RCC 7860 (cell line): ENCODE measurements around the gene SLC23A2.
"Not testable (repeated sequence)": the region's sequence is repeated elsewhere in the genome, so short reads cannot be mapped to it uniquely, and the experiment has no call there.

Source experiments
- DNase-seq: peaks from one replicate; pipeline ENCODE4 v3.0.0-alpha.2; 2015; ENCODE audit warnings: low spot score
- FAIRE-seq: peaks from 2 replicates; lab custom pipeline; 2012; peaks lifted over from hg19 to GRCh38; lab: Jason Lieb, UNC

SLC23A2 gene

DNA sequence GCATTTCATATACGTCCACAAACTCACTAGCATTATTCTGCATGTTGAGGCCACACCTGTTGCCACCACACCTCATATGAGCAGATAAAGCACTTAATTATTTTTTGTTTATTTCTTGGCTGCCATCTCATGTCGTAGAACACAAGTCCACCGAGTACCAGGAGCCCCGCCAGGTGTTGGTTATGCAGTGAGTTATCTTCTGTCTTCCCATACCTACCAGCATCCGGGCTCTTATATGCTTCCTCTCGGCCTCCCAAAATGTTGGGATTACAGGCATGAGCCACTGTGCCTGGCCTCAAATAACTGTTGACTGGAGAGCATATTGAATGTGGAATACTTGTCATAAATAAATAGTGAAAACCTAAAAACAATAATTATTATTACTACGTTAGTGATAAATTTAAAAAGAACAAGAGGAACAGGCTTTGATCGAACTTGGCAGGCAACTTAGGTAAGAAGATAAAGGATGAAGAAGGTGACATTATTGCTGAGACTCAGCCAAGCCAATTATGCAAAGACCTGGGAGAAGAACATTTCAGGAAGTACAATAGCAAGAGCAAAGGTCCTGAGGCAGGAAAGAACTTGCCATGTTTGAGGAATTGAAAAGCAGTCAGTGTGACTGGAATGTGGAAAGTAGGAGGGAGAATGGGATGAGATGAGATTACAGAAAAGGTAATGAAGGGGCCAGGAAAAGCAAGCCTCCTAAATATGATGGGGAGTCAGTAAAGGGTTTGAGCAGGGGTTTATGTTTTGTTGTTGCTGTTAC is 12.6 kb upstream of the SLC23A2 start:
- no peak for FAIRE-seq
- DNase-seq = no peak

DNA sequence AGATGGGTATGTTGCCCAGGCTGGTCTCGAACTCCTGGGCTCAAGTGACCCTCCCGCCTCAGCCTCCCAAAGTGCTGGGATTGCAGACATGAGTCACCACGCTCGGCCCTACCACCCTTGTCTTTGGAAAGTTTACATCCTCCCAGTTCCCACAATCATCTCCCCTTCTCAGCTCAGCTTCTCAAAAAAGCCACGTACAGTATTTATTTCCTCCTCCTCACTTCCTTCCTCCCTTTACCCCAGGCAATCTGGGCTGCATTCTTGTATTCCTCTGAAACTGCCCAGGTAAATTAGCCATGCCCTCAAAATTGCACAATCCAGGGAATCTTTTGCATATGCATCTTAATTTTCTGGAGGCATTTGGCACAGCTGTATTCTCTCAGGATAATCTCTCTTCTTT is 7.4 kb upstream of the SLC23A2 start:
- FAIRE-seq = no peak
- no peak for DNase-seq

GRCh38 chr20:5005326-5005725 is 4.0 kb upstream of the SLC23A2 start:
- no peak for FAIRE-seq
- no peak for DNase-seq

DNA sequence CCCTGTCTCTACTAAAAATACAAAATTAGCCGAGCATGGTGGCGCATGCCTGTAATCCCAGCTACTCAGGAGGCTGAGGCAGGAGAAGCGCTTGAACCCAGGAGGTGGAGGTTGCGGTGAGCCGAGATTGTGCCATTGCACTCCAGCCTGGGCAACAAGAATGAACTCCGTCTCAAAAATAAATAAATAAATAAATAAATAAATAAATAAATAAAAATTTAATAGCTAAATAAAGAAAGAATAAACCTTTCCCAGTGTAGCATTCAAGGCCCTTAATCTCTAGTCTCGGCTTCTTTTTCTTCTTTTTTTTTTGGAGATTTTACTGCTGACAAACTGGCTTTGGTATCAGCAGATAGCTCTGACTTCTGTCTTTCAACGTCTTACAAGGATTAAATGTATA is 3.5 kb upstream of the SLC23A2 start:
- not testable (repeated sequence) for DNase-seq, FAIRE-seq

- DNase-seq (no peak), FAIRE-seq (no peak)
These were observed 2.3 kb upstream of the SLC23A2 start for GRCh38 chr20:5003626-5004025.

DNA sequence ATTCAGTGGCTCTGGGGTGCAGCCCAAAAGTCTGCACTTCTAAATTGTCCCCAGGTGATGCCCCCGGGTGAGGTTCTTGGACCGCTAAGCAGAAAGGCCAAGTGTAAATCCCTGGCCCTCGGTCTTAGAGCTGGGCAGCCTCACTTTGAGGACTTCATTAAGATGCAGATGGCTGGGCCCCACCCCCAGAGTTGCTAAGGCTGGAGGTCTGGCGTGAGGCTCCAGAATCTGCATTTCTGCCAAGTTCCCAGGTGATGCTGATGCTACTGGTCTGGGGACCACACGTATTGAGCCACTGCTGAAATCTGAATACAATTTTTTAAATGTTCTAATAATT is 735 bp upstream of the SLC23A2 start:
- FAIRE-seq = no peak
- DNase-seq = no peak

DNA sequence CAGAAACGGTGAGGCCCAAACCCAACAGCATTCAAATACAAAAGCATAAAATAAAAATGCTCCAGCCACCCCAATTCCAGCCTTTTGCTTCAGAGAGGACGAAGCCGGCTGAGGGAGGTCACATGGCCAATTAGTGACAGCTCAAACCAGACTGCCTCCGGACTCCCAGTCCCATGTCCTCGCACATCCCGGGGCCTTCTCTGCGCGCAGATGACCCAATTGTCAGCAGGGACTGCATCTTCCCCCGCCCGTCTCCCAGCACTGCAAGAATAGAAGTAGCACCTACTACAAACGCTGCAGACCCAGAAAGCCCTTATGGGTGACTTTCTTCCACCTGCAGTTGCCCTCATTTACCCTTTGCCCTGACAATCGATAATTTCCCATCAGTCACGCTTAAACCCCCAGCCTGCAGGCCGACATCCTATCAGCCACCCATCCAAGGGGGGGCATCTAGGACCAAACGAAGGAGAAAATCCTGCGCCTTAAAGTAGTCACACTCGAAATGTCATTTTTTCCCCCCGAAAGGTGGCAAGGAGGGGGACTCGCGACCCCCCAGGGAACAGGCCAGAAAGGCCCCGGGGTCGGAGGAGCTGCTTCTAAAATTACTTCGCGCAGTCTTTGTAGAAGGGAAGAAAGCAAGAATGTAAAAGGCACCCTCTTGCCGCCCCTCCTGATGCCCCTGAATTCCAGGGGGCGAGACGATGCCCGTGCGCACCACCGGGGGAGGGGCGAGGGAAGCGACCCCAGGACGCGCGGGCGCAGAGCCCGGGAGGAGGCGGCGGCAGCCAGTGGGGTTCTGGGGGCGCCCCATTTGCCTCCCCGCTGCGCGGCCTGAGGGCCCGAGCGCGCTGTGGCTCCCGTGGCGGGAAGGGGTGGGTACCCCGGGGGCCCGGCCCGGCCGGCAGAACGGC is 792 bp downstream of the SLC23A2 start:
- FAIRE-seq = no peak
- DNase-seq = no peak

- DNase-seq = no peak
- FAIRE-seq = no peak
These were observed 1.5 kb downstream of the SLC23A2 start for GRCh38 chr20:4999788-5000187.

- DNase-seq (no peak), FAIRE-seq (no peak)
These were observed 3.1 kb downstream of the SLC23A2 start for GRCh38 chr20:4998160-4998651.

- no peak for FAIRE-seq
- DNase-seq = no peak
These were observed 4.1 kb downstream of the SLC23A2 start for GRCh38 chr20:4997222-4997621.

DNA sequence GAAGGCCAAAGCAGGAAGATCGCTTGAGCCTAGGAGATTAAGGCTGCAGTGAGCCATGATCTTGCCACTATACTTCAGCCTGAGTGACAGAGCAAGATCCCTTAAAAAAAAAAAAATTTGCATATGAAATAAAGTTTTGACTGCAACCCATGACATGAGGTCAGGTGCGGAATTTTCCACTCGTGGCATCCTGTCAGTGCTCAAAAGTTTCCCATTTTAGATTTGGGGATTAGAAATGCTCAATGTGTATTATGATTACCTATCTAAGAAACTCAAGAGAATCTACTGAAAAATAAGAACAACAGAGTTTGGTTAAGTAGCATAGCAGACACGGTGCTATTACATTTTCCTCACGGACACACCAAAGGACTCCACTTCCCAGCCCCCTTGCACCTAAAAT is 11.7 kb downstream of the SLC23A2 start:
- FAIRE-seq (no peak), DNase-seq (no peak)

GRCh38 chr20:4987130-4987529 is 14.2 kb downstream of the SLC23A2 start:
- FAIRE-seq = no peak
- no peak for DNase-seq

- DNase-seq (no peak), FAIRE-seq (no peak)
These were observed 15.7 kb downstream of the SLC23A2 start for GRCh38 chr20:4985658-4986057.

DNA sequence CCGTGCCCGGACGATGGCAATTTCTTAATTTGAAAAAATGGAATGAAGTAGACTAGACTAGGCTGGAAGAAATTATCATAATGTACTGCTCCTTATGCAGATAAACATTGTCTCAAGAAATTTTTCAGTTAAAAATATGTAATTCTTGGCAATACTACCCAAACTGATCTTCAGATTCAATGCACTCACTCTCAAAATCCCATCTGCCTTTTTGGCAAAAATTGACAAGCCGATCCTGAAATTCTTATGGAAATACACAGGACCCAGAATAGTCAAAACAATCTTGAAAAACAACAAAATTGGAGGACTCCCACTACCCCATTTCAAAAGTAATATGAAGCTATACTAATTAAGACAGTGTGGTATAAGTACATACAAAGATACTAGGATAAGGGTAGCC is 19.0 kb downstream of the SLC23A2 start:
- no peak for DNase-seq
- FAIRE-seq = no peak

DNA sequence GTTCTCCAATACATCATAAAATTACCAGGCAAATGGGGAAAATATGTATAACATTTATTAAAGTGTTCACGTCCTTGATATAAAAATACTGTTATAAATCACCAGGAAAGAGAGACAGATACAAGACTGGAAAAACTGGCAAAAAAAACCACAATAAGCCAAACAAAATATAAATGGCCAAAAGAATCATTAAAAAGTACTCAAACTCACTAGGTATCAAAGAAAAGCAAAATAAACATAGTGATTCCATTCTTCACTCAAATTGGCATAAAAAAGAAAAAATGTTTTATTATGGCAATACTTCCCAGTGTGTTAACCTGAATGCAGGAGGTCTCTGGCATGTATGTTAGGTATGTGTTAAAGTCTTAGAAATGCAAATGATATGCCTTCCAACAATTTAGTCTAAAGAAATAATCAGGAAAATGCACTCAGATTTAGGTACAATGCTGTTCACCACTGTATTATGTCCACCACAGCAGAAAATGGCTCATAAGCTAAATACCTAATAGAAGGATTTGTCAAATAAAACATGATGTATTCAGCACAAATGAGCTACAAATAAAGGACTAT is 21.4 kb downstream of the SLC23A2 start:
- no peak for FAIRE-seq

DNA sequence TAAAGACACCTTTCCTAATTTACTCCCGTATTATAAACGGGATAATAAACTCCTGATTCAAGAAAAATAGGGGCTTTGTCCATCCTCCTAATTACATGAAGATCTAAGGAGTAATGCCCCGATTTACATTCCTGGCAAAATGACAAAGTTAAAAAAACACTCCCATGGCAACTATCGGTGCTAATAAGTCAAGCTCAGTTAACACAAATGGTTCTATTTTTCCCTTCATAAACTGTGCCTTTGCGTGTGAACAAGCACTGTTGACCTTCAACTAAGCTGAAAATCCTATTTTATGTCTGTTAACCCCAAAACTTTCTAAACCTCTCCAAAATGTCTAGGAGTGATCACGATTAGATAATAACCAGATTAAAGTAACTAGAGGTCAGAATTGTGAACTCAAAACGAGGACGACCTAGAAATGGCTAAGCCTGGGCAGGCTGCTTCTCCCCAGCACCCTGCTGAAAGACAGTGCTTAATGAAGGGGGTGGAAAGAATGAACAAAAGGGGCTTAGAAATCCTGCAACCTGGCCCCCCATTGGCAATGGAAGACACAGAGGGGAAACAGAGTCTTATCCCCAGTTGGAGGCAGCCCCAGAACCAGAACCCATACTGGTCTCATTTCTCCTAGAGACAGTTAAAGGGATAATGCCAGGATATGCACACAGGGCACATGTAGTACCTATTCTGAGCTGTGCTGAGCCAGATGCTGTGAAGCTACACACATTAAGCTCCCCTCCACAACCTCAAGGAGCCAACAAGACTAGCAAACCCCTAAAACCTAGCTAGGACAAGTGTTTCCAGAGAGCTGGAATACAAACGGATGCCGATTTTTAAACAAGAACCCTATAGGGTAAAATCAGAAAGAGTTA is 23.0 kb downstream of the SLC23A2 start:
- DNase-seq (no peak), FAIRE-seq (no peak)

More for the DNA sequence above, 21.4 kb downstream of the SLC23A2 start:
- DNase-seq = no peak

DNA sequence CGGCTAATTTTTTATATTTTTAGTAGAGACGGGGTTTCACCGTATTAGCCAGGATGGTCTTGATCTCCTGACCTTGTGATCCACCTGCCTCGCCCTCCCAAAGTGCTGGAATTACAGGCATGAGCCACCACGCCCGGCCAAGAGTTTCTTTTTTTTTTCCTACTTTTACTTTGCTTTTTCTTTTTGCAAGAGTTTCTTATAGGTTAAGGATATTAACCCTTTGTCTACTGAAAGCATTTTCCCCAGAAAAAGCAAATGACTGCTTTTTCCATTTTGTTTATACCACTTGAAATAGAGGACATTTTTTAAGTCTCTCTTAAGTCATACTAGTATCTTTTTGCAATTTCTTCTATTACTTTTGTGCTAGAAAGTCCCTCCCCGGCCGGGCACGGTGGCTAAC is 25.3 kb downstream of the SLC23A2 start:
- not testable (repeated sequence) for FAIRE-seq, DNase-seq

GRCh38 chr20:4973330-4974097 is 27.8 kb downstream of the SLC23A2 start:
- FAIRE-seq = no peak
- DNase-seq = peak; percentile 48

- FAIRE-seq (no peak), DNase-seq (no peak)
These were observed 28.6 kb downstream of the SLC23A2 start for GRCh38 chr20:4972506-4973251.
